Lower leg skin (tissue), 3 donors: ENCODE results near the gene GPN2.

Experiments used
- CTCF ChIP-seq, 3 donors: fragments of 450-650 bp; IDR thresholded peaks; one replicate each; pipeline ENCODE4 v1.5.1; 2016; ENCODE audit warnings: antibody characterized with exemption in 3 of 3, mild to moderate bottlenecking in 3 of 3, moderate library complexity in 2 of 3
- POLR2A ChIP-seq, 2 donors: fragments of 450-650 bp; IDR thresholded peaks; one replicate each; pipeline ENCODE4 v1.6.1; 2016 to 2017; ENCODE audit warnings: antibody characterized with exemption in 2 of 2, mild to moderate bottlenecking in 1 of 2, moderate library complexity in 1 of 2

GRCh38 chr1:26921126-26921539 is 31.1 kb upstream of the GPN2 start:
- no peak for TF ChIP-seq CTCF (IDR thresholded peaks at IDR 0.05)
- no peak for TF ChIP-seq POLR2A (IDR thresholded peaks at IDR 0.05)
